ENCODE measurements around the gene MEF2D. TPM values are rescaled to one million over a fixed set of nuclear protein-coding genes. Genes with fewer than 3 reads are reported as not detected.

The MEF2D gene
- total RNA-seq, 1 donor from 2014 or later: 106 TPM

DNA sequence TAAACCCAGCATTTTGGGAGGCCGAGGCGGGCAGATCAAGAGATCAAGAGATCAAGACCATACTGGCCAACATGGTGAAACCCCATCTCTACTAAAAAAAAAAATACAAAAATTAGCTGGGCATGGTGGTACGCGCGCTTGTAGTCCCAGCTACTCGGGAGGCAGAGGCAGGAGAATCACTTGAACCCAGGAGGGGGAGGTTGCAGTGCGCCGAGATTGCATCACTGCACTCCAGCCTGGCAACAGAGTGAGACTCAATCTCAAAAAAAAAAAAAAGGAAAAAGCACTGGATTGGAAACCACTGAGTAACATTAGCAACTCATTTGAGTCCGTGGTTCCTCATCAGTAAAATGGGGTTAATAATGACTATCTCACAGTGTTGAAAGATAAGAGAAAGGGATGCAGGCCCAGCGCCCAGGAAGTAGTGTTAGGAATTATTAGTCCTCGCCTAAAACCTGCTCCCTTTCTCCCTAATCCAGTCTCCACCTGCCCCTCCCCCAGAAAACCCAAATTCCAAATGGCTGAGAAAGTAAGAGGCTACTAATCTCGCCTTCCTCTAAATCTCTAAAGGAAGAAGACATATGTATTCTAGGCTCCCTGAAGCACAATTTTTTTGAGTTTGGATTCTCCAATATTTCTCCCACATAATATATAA is 82.0 kb downstream of the MEF2D start:
- intact Hi-C loops (cut with DNase I): no loop called here
- Histone ChIP-seq H3K4me1 (peaks cover 15 to 16% of the 10 kb centered on the region in 2 donors), H3K27ac (no peak overlapping the region), H3K9me3 (no peaks in the 10 kb centered on the region), H3K27me3 (peaks cover 27% of the 10 kb centered on the region), H3K36me3 (no peaks in the 10 kb centered on the region), H3K4me3 (no peak overlapping the region)
- TF ChIP-seq CTCF (IDR thresholded peaks at IDR 0.05): no peak
- DNase-seq (ENCODE audit: low spot score in 2 of 2): no peak

DNA sequence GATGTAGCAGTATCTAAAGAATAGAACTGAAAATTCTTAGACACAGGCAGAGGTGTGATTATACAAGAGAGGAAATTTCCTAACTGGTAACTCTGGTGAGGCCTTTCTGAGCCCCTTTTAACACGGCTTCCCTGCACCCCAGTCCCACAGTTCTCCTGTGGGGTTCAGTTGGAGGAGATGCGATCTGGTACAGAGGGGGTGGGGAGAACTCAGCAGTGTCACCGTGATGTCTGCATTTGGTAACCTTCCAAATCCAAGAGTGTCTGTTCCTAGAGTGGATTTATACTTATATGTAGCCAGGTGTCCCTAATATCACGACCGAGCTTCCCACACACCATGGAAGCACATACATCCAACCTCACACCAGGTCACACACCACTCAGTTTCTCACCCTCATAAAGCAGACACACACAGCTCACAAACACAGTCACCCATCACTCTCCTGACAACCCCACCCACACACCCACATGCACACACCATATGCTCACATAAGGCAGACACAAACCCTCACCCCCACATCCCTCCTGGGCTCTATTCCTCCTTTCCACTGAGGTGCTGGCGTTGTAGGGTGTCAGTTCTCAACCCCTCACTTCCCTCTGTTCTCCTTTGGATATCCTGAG is 83.1 kb downstream of the MEF2D start:
- TF ChIP-seq CTCF (IDR thresholded peaks at IDR 0.05): no peak
- H3K4me1 ChIP-seq: peaks cover 15 to 16% of the 10 kb centered on the region in 2 donors
- no peaks in the 10 kb centered on the region for H3K9me3 ChIP-seq
- H3K27ac ChIP-seq: no peak overlapping the region
- intact Hi-C loops (cut with DNase I): no loop called here
- DNase-seq (ENCODE audit: low spot score in 2 of 2): no peak
- H3K36me3 ChIP-seq: no peaks in the 10 kb centered on the region
- no peak overlapping the region for H3K4me3 ChIP-seq
- H3K27me3 ChIP-seq: peaks cover 27% of the 10 kb centered on the region

DNA sequence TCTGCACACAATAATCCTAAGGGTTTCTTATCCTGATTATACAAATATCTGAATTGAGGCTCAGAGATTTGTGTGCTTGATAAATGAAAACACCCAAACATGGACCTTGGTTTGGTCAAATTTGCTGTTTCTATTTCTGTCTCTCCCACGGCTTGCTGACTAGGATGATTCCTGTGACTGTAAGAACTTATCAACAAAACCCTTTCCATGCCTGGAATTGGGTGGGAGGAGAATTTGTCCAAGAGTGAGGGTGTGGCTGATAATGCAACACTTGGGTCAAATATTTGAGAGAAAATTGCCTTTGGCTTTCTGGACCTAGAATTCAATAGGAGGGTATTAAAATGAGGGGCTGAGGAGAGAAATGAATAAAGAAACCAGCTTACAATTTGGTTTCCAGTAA is 83.6 kb downstream of the MEF2D start:
- intact Hi-C loops (cut with DNase I): no loop called here
- H3K4me1 ChIP-seq: peaks cover 15 to 16% of the 10 kb centered on the region in 2 donors
- H3K4me3 ChIP-seq: no peak overlapping the region
- peaks cover 27% of the 10 kb centered on the region for H3K27me3 ChIP-seq
- no peak overlapping the region for H3K27ac ChIP-seq
- H3K9me3 ChIP-seq: no peaks in the 10 kb centered on the region
- no peaks in the 10 kb centered on the region for H3K36me3 ChIP-seq
- TF ChIP-seq CTCF (IDR thresholded peaks at IDR 0.05): no peak
- DNase-seq (ENCODE audit: low spot score in 2 of 2): no peak

DNA sequence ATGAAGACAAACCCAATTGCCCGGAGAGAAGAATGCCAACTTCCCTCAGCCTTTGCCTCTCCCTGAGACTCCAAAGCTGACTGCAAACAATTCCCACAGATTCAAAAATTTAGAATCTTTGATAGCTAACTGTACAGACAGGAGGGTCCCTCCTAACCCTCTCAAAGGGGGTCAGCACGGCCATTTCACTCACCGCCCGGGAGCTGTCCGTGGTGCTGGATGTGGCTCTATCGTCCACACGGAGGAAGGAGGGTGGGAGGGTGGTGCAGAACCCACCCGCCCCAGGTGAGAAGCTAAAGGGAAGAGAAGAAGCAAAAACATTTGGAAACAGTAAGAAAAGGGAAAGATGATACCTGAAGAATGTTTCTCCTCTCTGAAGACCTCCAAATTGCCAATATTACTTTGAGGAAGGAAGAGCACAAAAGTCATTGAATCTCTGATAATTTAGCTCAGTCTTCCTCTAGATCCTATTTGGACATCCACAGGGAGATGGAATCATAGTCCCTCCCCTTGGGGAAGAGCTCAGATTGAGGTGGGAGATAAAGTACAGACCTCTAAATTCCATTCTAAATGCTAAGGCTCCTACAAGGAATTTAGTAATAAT is 86.0 kb downstream of the MEF2D start:
- intact Hi-C loops (cut with DNase I): no loop called here
- DNase-seq (ENCODE audit: low spot score in 2 of 2): no peak
- Histone ChIP-seq H3K4me3 (no peak overlapping the region), H3K27ac (no peak overlapping the region), H3K4me1 (no peaks in the 10 kb centered on the region), H3K36me3 (no peaks in the 10 kb centered on the region), H3K9me3 (no peaks in the 10 kb centered on the region), H3K27me3 (peaks cover 9% of the 10 kb centered on the region)
- no peak for TF ChIP-seq CTCF (IDR thresholded peaks at IDR 0.05)

Other genes starting within 250 kb of the MEF2D start
- gene SMG5, start 217.9 kb downstream of the MEF2D start, total RNA-seq: 76.5 TPM
- gene TMEM79, start 216.4 kb downstream of the MEF2D start, total RNA-seq: not detected
- 58.0 TPM for gene GLMP, start 205.1 kb downstream of the MEF2D start, total RNA-seq
- gene VHLL, start 201.5 kb downstream of the MEF2D start, total RNA-seq: not detected
- 109 TPM for gene CCT3, start 162.5 kb downstream of the MEF2D start, total RNA-seq
- gene TSACC, start 162.2 kb downstream of the MEF2D start, total RNA-seq: not detected
- gene RHBG, start 131.6 kb downstream of the MEF2D start, total RNA-seq: not detected
- gene IQGAP3, start 71.8 kb upstream of the MEF2D start, total RNA-seq: not detected
- gene TTC24, start 78.9 kb upstream of the MEF2D start, total RNA-seq: not detected
- 85.3 TPM for gene NAXE, start 91.0 kb upstream of the MEF2D start, total RNA-seq
- gene GPATCH4, start 100.7 kb upstream of the MEF2D start, total RNA-seq: 29.4 TPM
- 1.4 TPM for gene HAPLN2, start 118.6 kb upstream of the MEF2D start, total RNA-seq
- gene BCAN, start 141.3 kb upstream of the MEF2D start, total RNA-seq: not detected
- 74.1 TPM for gene NES, start 176.6 kb upstream of the MEF2D start, total RNA-seq
- gene CRABP2, start 204.8 kb upstream of the MEF2D start, total RNA-seq: not detected
- 9.9 TPM for gene METTL25B, start 227.7 kb upstream of the MEF2D start, total RNA-seq
- gene ISG20L2, start 228.0 kb upstream of the MEF2D start, total RNA-seq: 7.8 TPM
- gene MRPL24, start 240.3 kb upstream of the MEF2D start, total RNA-seq: 17.0 TPM